AG09319 (cell line): ENCODE data around the gene ITGA11.

ENCODE experiments used
- DNase-seq: peaks from one replicate; pipeline ENCODE4 v3.0.0-alpha.2; 2010; ENCODE audit warnings: low read depth; ENCODE audit errors: extremely low read depth
- TF ChIP-seq, protein P1 (sequence below): IDR thresholded peaks from 2 replicates; pipeline ENCODE4 v1.5.1; 2011; ENCODE audit warnings: low read depth, mild to moderate bottlenecking, inconsistent platforms, low read length, moderate library complexity

Gene ITGA11

GRCh38 chr15:68305420-68305871 lies 126.5 kb downstream of the ITGA11 start:
- TF ChIP-seq, protein P1, sequence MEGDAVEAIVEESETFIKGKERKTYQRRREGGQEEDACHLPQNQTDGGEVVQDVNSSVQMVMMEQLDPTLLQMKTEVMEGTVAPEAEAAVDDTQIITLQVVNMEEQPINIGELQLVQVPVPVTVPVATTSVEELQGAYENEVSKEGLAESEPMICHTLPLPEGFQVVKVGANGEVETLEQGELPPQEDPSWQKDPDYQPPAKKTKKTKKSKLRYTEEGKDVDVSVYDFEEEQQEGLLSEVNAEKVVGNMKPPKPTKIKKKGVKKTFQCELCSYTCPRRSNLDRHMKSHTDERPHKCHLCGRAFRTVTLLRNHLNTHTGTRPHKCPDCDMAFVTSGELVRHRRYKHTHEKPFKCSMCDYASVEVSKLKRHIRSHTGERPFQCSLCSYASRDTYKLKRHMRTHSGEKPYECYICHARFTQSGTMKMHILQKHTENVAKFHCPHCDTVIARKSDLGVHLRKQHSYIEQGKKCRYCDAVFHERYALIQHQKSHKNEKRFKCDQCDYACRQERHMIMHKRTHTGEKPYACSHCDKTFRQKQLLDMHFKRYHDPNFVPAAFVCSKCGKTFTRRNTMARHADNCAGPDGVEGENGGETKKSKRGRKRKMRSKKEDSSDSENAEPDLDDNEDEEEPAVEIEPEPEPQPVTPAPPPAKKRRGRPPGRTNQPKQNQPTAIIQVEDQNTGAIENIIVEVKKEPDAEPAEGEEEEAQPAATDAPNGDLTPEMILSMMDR: no peak

GRCh38 chr15:68304589-68305337 lies 127.2 kb downstream of the ITGA11 start:
- no peak for DNase-seq
- TF ChIP-seq, protein P1: no peak

More at GRCh38 chr15:68305420-68305871, 126.5 kb downstream of the ITGA11 start:
- no peak for DNase-seq

DNA sequence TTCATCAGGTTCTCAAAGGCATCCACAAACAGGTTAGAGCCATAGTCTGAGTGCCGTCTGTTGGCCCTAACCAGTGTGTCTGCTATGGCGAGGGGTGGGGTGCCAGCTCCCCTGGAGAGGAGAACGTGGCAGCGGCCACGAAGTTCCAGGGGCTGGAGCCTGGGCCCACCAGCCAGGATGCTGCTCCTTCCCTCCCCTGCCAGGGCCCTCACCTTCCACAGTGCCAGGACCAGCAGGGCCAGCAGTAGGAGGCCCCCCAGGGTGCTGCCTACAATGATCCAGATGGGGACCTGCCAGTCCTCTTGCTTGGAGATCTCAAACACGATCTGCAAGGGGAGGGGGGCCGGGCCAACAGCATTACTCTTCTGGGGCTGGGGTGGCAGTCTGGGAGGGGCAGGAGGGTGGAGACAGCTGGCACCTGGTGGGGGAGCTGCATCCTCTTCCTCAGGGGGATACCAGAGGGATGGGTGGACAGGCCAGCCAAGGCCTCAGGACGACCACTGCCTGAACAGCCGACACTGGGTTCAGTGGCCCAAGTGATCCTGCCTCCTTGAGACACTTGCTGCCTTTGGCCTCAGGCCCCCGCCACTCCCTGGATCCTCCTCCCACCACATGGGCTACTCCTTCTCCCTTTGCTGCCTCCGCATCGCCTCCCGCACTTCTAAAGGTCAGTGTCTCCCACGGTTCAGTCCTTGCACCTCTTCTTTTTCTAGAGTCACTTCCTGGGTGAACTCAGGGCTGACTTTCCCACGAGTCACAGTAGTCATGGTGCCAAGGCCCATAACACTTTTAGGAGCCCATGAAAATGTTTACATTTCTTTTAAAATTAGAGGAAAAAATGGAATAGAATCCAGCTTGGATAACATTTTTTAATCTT lies 128.2 kb downstream of the ITGA11 start:
- TF ChIP-seq, protein P1: no peak
- DNase-seq: no peak

DNA sequence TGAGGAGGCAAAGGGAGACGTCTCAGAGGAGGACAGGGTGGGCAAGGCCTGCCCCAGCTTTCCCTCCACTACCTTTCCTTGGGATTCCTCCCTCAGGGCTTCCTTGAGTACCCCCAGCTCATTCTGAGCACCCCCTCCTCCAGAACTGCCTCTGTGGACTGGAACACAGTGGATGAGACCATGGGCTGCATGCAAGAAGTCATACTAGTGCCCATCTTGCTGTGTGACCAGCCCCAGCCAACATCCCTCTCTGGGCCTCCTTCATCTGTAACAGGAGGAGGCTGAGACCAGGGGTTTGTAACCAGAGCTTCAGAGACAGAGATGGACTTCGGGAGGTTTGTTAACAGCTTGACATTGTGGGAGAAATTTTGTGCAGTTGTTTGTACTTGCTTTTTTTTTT lies 128.8 kb downstream of the ITGA11 start:
- TF ChIP-seq, protein P1: no peak

DNA sequence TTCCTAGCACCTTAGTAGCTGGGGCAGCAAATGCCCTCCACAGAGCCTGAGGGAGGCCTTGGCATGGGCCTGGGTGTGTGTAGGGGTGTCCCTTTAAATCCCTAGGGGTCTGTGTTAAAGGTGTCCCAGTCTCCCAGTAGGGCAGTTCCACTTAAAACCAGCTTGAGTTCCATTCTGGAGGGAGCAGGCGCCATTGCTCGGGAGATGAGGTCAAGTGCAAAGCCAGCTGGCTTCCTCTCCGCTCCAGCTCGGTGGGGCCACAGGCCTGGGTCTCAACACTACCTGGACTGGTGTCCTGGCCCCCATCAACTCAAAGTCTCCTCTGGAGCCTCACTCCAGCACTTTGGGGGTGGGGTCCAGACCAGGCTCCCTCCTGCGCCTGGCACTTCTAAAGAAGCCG lies 129.2 kb downstream of the ITGA11 start:
- DNase-seq: no peak
- TF ChIP-seq, protein P1: no peak

More for the DNA sequence above, 128.8 kb downstream of the ITGA11 start:
- DNase-seq: no peak

DNA sequence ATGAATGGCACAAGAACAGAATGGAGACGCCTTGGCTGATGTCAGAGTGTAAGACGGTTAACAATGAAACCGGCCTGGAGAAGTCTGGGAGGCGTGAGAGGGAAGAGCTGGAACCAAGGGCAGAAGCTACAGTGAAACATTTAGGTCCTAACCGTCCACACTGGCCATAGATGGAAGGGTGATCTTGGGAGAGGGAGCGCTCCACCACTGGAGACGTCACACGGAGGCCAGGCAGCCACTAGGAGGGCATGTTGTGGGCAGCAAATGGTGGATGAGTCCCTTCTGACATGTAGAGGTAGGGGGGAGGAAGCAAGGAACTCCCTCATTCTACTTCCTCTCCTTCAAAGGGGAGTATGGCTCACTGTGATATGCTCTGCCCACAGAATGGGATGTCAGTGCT lies 130.7 kb downstream of the ITGA11 start:
- TF ChIP-seq, protein P1: no peak
- no peak for DNase-seq
